CD8-positive, alpha-beta memory T cell (primary cell): ENCODE data around the gene ELN. TPM values are rescaled to one million over a fixed set of nuclear protein-coding genes. Genes with fewer than 3 reads are reported as not detected.

ENCODE experiments used
- CTCF ChIA-PET: fragments of 350-600 bp; sonication (Branson Sonifier 250); formaldehyde crosslinking; loops from one replicate; lab custom pipeline; 2021; ENCODE audit warnings: antibody characterized with exemption; lab: Charles Lee
- POLR2A ChIA-PET: fragments of 350-600 bp; sonication (Branson Sonifier 250); formaldehyde crosslinking; loops from one replicate; lab custom pipeline; 2021; ENCODE audit warnings: antibody characterized with exemption; lab: Charles Lee
- DNase-seq, 5 donors: peaks; one replicate each; pipeline versions ENCODE4 v3.0.0 to v3.0.0-alpha.2; 2020 to 2022; ENCODE audit warnings: mixed read lengths in 1 of 5
- H3K27ac ChIP-seq: one replicate; pipeline ENCODE4 v1.7.0; 2013; ENCODE audit warnings: low read depth, mild to moderate bottlenecking, low read length, moderate library complexity
- H3K27me3 ChIP-seq: 2 replicates; pipeline ENCODE4 v1.7.0; 2013; ENCODE audit warnings: low read length, mild to moderate bottlenecking; ENCODE audit not compliant: insufficient read depth, poor library complexity, severe bottlenecking
- H3K36me3 ChIP-seq: 2 replicates; pipeline ENCODE4 v1.7.0; 2013; ENCODE audit warnings: mild to moderate bottlenecking, low read length, moderate library complexity; ENCODE audit not compliant: insufficient read depth
- H3K4me1 ChIP-seq: 2 replicates; pipeline ENCODE4 v1.7.0; 2013; ENCODE audit warnings: mild to moderate bottlenecking, low read length, moderate library complexity; ENCODE audit not compliant: insufficient read depth
- H3K4me3 ChIP-seq: 2 replicates; pipeline ENCODE4 v1.7.0; 2013; ENCODE audit warnings: mild to moderate bottlenecking, low read length
- H3K9me3 ChIP-seq: 2 replicates; pipeline ENCODE4 v1.7.0; 2013; ENCODE audit warnings: mild to moderate bottlenecking, low read length
- H3K27ac Mint-ChIP-seq, 8 donors: one replicate each; pipeline ENCODE4 v1.8.0; 2020 to 2021; ENCODE audit warnings: mixed read lengths in 8 of 8, mild to moderate bottlenecking in 6 of 8, inconsistent platforms in 3 of 8, moderate library complexity in 3 of 8
- H3K27me3 Mint-ChIP-seq, 2 donors: one replicate each; pipeline ENCODE4 v1.8.0; 2020 to 2021; ENCODE audit warnings: mixed read lengths in 2 of 2, mild to moderate bottlenecking in 1 of 2, moderate library complexity in 1 of 2
- H3K36me3 Mint-ChIP-seq, 3 donors: one replicate each; pipeline ENCODE4 v1.8.0; 2020 to 2021; ENCODE audit warnings: mixed read lengths in 3 of 3, inconsistent platforms in 1 of 3, mild to moderate bottlenecking in 1 of 3
- H3K4me1 Mint-ChIP-seq, 3 donors: one replicate each; pipeline ENCODE4 v1.8.0; 2020 to 2021; ENCODE audit warnings: mixed read lengths in 3 of 3, inconsistent platforms in 1 of 3, mild to moderate bottlenecking in 1 of 3
- H3K4me3 Mint-ChIP-seq, 7 donors: one replicate each; pipeline ENCODE4 v1.8.0; 2020 to 2021; ENCODE audit warnings: mixed read lengths in 7 of 7, mild to moderate bottlenecking in 6 of 7, moderate library complexity in 4 of 7, inconsistent platforms in 2 of 7
- H3K9me3 Mint-ChIP-seq, 5 donors: one replicate each; pipeline ENCODE4 v1.8.0; 2020 to 2022; ENCODE audit warnings: mixed read lengths in 5 of 5, mild to moderate bottlenecking in 3 of 5, moderate library complexity in 2 of 5, inconsistent platforms in 1 of 5
- polyA plus RNA-seq: library from polyadenylated mRNA; unstranded; fragments of 300-500 nt; fragmentation: Illumina TruSeq; gene quantifications from one replicate; pipeline ENCODE4 v1.2.3, GENCODE V29; 2021
- total RNA-seq, 2 experiments: library from RNA; stranded (reverse); gene quantifications; one replicate each; pipeline ENCODE4 v1.2.3, GENCODE V29; 2021

Gene ELN
- total and polyA plus RNA-seq, 3 experiments from 2014 or later, result not detected

- no peak for DNase-seq
- H3K9me3 ChIP-seq, result no peaks in the 10 kb centered on the region
- H3K4me3 ChIP-seq, result no peak overlapping the region
- ChIA-PET CTCF (interaction anchor here (1.3 to 1.5 kb wide), 3 partner anchors 12 to 318 kb away, joined by 3 to 5 read pairs (median 4); no protein-coding TSS in a partner anchor), POLR2A (no interaction called here)
- Mint-ChIP-seq H3K27ac (peak overlapping the region in 1 of 8 donors; percentile 68), H3K4me1 (peaks cover 10 to 17% (median 11%) of the 10 kb centered on the region in 3 donors), H3K27me3 (no peaks in the 10 kb centered on the region), H3K9me3 (no peaks in the 10 kb centered on the region), H3K4me3 (peak overlapping the region; percentile 48 to 73 (median 63)), H3K36me3 (peaks cover 0 to 6% (median 0%) of the 10 kb centered on the region in 3 donors)
- H3K27me3 ChIP-seq, result no peaks in the 10 kb centered on the region
- H3K27ac ChIP-seq, result no peak overlapping the region
- H3K4me1 ChIP-seq, result peaks cover 15% of the 10 kb centered on the region
- no peaks in the 10 kb centered on the region for H3K36me3 ChIP-seq
Measured at GRCh38 chr7:74082770-74083116, 54.8 kb downstream of the ELN start.

GRCh38 chr7:74083117-74083876 lies 55.3 kb downstream of the ELN start, which contains the start of gene LIMK1:
Gene LIMK1 (plus strand): TSS chr7:74083804. CDS start chr7:74083991, 187 bp downstream.
- Mint-ChIP-seq H3K36me3 (peaks cover 0 to 11% (median 0%) of the 10 kb centered on the region in 3 donors), H3K9me3 (no peaks in the 10 kb centered on the region), H3K4me1 (peaks cover 10 to 17% (median 11%) of the 10 kb centered on the region in 3 donors), H3K27ac (peak within 1 kb of the TSS; percentile 12 to 94 (median 79)), H3K27me3 (no peaks in the 10 kb centered on the region), H3K4me3 (peak within 1 kb of the TSS; percentile 74 to 92 (median 84))
- H3K9me3 ChIP-seq, result no peaks in the 10 kb centered on the region
- peak; percentile 78 to 86 (median 81) for DNase-seq
- peak within 1 kb of the TSS; percentile 38 for H3K27ac ChIP-seq
- ChIA-PET CTCF (interaction anchor here (0.7 to 2.6 kb wide), 5 partner anchors 10 to 318 kb away, joined by 3 to 8 read pairs (median 4); partner anchors contain the start of gene EIF4H), POLR2A (interaction anchor here (1.3 to 2.5 kb wide), 2 partner anchors 11 to 91 kb away, joined by 11 to 17 read pairs; partner anchors contain the start of gene EIF4H)
- no peaks in the 10 kb centered on the region for H3K36me3 ChIP-seq
- peaks cover 15% of the 10 kb centered on the region for H3K4me1 ChIP-seq
- H3K27me3 ChIP-seq, result no peaks in the 10 kb centered on the region
- H3K4me3 ChIP-seq, result peak within 1 kb of the TSS; percentile 55

- Mint-ChIP-seq H3K36me3 (peaks cover 0 to 16% (median 0%) of the 10 kb centered on the region in 3 donors), H3K27me3 (no peaks in the 10 kb centered on the region), H3K9me3 (no peaks in the 10 kb centered on the region), H3K27ac (peak overlapping the region in 7 of 8 donors; percentile 12 to 94 (median 68)), H3K4me3 (peak overlapping the region; percentile 74 to 92 (median 84)), H3K4me1 (peaks cover 10 to 19% (median 14%) of the 10 kb centered on the region in 3 donors)
- CTCF ChIA-PET, result interaction anchor here (0.7 to 2.6 kb wide), 5 partner anchors 9 to 317 kb away, joined by 3 to 8 read pairs (median 4); partner anchors contain the start of gene EIF4H
- peak in 2 of 5 donors; percentile 13 to 79 for DNase-seq
- Histone ChIP-seq H3K27me3 (no peaks in the 10 kb centered on the region), H3K9me3 (no peaks in the 10 kb centered on the region), H3K36me3 (no peaks in the 10 kb centered on the region), H3K27ac (peak overlapping the region; percentile 38), H3K4me1 (peaks cover 15% of the 10 kb centered on the region), H3K4me3 (peak overlapping the region; percentile 55)
- POLR2A ChIA-PET, result interaction anchor here (1.3 to 2.5 kb wide), 2 partner anchors 10 to 90 kb away, joined by 11 to 17 read pairs; partner anchors contain the start of gene EIF4H
Measured at GRCh38 chr7:74083928-74084721, 56.2 kb downstream of the ELN start.

GRCh38 chr7:74084722-74085578 lies 57.0 kb downstream of the ELN start:
- POLR2A ChIA-PET, result interaction anchor here (2.5 kb wide), 1 partner anchor 9 kb away, joined by 17 read pairs; no protein-coding TSS in a partner anchor
- CTCF ChIA-PET, result interaction anchor here (1.0 to 2.6 kb wide), 2 partner anchors 8 to 17 kb away, joined by 3 to 8 read pairs; no protein-coding TSS in a partner anchor
- H3K4me1 Mint-ChIP-seq, result peaks cover 10 to 19% (median 19%) of the 10 kb centered on the region in 3 donors
- H3K4me3 Mint-ChIP-seq, result peak overlapping the region; percentile 74 to 92 (median 84)
- H3K9me3 Mint-ChIP-seq, result no peaks in the 10 kb centered on the region
- no peaks in the 10 kb centered on the region for H3K9me3 ChIP-seq
- H3K27me3 ChIP-seq, result no peaks in the 10 kb centered on the region
- H3K4me1 ChIP-seq, result peaks cover 15% of the 10 kb centered on the region
- peaks cover 0 to 22% (median 5%) of the 10 kb centered on the region in 3 donors for H3K36me3 Mint-ChIP-seq
- no peaks in the 10 kb centered on the region for H3K27me3 Mint-ChIP-seq
- peak overlapping the region in 7 of 8 donors; percentile 12 to 94 (median 68) for H3K27ac Mint-ChIP-seq
- peak overlapping the region; percentile 38 for H3K27ac ChIP-seq
- H3K4me3 ChIP-seq, result peak overlapping the region; percentile 55
- DNase-seq, result no peak
- H3K36me3 ChIP-seq, result no peaks in the 10 kb centered on the region

- ChIA-PET CTCF (no interaction called here), POLR2A (no interaction called here)
Measured at GRCh38 chr7:74087791-74088453, 59.9 kb downstream of the ELN start.

GRCh38 chr7:74092321-74092963 lies 64.5 kb downstream of the ELN start:
- Histone ChIP-seq H3K4me1 (peaks cover 26% of the 10 kb centered on the region), H3K9me3 (no peaks in the 10 kb centered on the region), H3K27me3 (no peaks in the 10 kb centered on the region), H3K27ac (no peak overlapping the region), H3K36me3 (no peaks in the 10 kb centered on the region), H3K4me3 (no peak overlapping the region)
- H3K9me3 Mint-ChIP-seq, result no peaks in the 10 kb centered on the region
- CTCF ChIA-PET, result interaction anchor here (1.3 to 2.4 kb wide), 4 partner anchors 8 to 309 kb away, joined by 3 to 8 read pairs (median 6); partner anchors contain the start of gene LIMK1
- H3K27me3 Mint-ChIP-seq, result no peaks in the 10 kb centered on the region
- peak overlapping the region in 5 of 7 donors; percentile 15 to 93 (median 81) for H3K4me3 Mint-ChIP-seq
- peak overlapping the region; percentile 60 to 99 (median 97) for H3K27ac Mint-ChIP-seq
- POLR2A ChIA-PET, result interaction anchor here (0.6 to 1.8 kb wide), 2 partner anchors 11 to 82 kb away, joined by 4 to 7 read pairs; partner anchors contain the start of gene EIF4H
- H3K4me1 Mint-ChIP-seq, result peaks cover 15 to 36% (median 20%) of the 10 kb centered on the region in 3 donors
- H3K36me3 Mint-ChIP-seq, result peaks cover 0 to 23% (median 5%) of the 10 kb centered on the region in 3 donors
- DNase-seq, result no peak

More at GRCh38 chr7:74087791-74088453, 59.9 kb downstream of the ELN start:
- no peaks in the 10 kb centered on the region for H3K27me3 Mint-ChIP-seq
- Histone ChIP-seq H3K9me3 (no peaks in the 10 kb centered on the region), H3K4me3 (no peak overlapping the region), H3K27me3 (no peaks in the 10 kb centered on the region), H3K36me3 (no peaks in the 10 kb centered on the region), H3K4me1 (peaks cover 19% of the 10 kb centered on the region), H3K27ac (no peak overlapping the region)
- H3K36me3 Mint-ChIP-seq, result peaks cover 0 to 22% (median 5%) of the 10 kb centered on the region in 3 donors
- no peak for DNase-seq
- peak overlapping the region in 1 of 7 donors; percentile 76 for H3K4me3 Mint-ChIP-seq
- H3K9me3 Mint-ChIP-seq, result no peaks in the 10 kb centered on the region
- H3K27ac Mint-ChIP-seq, result peak overlapping the region in 1 of 8 donors; percentile 58
- peaks cover 10 to 30% (median 23%) of the 10 kb centered on the region in 3 donors for H3K4me1 Mint-ChIP-seq
